GF-D8 (cell line): ENCODE measurements around the gene CCDC157.

Experiments
- DNase-seq: peaks from one replicate; lab custom pipeline; 2025; lab: John Stamatoyannopoulos, UW

The CCDC157 gene

DNA sequence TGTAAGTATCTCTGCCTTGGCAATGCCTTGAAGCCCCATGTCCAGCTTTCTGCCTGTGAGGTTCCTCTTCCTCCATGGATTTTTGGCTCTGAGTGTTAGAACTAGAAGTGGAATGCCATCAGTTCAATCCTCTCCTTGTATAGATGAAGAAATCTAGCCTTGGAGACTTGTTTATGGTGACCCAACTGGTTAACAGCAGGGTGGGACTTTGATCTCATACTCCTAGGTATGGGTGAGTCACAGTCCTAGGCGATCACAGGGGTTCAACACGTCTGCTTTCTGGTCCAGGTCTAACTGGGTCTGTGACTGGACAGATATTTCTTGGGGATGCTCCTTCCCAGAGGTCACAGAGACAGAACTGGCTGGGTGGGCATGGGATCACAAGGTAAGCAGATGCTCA lies 59.6 kb downstream of the CCDC157 start:
- DNase-seq = no peak

- no peak for DNase-seq
Measured at GRCh38 chr22:30416837-30417236, 60.0 kb downstream of the CCDC157 start.

DNA sequence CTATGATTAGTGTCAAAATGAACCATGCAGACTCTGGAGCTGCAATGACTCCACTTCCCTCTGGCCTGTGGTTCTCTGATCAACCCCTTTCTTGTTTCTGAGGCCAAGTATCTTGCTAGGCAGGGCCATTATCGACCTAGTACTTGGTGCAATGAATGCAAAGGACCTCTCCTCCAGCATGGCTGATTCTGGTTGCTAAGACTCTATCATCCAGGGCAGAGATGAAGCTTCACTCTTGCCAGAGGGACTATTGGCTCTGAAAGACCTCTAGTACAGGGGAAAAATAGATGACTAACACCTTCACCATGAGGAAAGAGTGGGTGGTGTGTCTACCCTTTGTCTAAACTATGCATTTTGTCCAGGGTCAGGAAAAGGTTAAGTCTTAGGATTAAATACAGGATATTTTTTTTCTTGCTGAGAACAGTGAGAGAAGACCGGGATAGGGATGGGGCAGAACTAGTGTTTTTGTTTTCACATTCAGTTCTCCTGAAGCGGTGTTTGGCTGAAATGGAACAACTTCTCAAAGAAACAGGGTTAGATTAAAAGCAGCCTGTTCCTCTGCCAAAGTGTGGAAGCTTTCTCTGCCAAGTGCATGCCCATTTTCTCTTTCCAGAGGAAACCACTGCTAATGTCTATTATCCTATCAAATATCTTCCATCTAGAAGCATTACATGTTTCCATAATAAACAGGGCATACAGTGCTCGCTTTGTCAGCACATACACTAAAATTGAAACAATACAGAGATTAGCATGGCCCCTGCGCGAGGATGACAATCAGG lies 63.7 kb downstream of the CCDC157 start:
- DNase-seq = no peak

GRCh38 chr22:30421695-30422480 lies 65.1 kb downstream of the CCDC157 start:
- peak; percentile 36 for DNase-seq

DNA sequence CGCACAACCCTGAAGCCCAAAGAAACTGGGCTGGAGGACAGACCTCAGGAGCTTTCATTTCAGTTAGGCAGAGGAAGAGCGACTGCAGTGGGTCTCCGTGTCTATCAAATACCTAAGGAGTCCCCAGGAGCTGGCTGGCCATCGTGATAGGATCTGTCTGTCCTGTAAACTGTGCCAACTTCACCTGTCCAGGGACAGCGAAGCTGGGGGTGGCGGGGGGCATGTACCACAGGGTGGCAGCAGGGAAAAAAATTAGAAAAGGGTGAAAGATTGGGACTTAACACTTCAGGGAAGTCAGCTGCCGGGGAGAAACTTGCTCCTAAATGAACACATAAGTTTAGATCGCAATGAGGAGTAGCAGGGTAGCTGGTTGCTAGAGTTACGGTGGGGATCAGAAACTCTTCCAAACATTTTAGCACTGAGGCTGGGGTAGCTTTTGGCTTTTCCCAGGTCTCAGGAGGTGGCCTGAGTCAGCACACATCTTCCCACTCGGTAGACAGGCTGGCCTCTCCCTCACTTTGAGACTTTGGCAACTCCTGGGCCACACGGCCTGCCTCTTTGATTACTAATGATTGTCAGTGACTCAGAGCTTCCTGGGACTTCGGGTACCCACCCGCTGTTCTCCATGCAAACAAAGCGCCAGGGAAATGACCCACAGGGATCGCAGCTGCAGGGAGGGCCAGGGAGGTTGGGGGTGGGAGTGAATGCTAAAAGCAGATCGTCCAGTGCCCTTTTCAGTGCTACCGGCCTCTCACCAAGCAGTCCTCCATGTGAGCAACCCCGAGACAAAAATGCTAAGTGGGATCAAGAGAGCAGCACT lies 65.9 kb downstream of the CCDC157 start:
- DNase-seq = no peak

GRCh38 chr22:30423301-30423958 lies 66.6 kb downstream of the CCDC157 start:
- DNase-seq = no peak

DNA sequence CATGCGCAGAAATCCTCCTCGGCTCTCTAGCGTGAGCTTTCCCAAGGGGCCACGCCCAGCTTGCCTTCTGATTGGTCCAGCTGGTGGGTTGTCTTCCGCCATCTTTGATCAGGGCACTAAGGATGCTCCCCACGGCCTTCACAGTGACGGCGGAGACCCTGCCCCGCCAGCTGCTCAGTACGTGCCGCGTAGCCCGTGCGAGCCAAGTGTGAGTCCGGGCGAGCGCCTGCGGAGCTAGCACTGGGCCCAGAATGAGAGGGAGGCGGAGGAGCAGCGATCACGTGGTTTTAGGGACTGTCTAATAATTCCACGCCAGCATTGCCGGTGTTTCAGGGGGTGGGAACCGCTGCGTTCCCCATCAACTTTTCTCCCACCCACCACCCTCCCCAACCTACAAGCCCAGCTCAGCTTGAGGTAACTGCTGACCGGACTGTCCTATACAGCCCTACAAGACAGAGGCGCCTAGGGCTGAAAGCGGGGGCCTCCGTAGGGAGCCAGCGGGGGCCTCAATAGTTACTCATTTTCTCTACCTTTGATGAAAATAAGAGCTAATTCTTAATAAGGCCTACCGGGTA lies 67.2 kb downstream of the CCDC157 start:
- peak; percentile 98 for DNase-seq

- DNase-seq = peak; percentile 36
Measured at GRCh38 chr22:30424534-30425326, 67.9 kb downstream of the CCDC157 start.

DNA sequence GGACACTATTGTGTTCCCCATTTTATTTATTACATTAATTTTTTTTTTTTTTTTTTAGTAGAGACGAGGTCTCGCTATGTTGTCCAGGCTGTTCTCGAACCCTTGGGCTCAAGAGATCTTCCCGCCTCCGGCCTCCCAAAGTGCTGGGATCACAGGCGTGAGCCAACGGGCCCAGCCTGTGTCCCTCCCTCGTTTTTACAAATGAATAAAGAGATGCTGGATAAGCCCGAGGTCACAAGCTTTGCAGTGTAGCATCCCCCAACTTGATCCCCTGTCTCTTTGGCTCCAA lies 68.5 kb downstream of the CCDC157 start:
- no peak for DNase-seq

GRCh38 chr22:30425616-30426387 lies 69.0 kb downstream of the CCDC157 start, which contains the start of gene MTFP1:
Gene MTFP1, plus strand, starts transcription at chr22:30425768. Its CDS starts 112 bp downstream, at chr22:30425880.
- peak; percentile 67 for DNase-seq
